HUES48 (cell line): ENCODE data around the gene ZC3H7B.
"Not testable (repeated sequence)": the region's sequence is repeated elsewhere in the genome, so short reads cannot be mapped to it uniquely, and the experiment has no call there.

Experiments used
- H3K27ac ChIP-seq: one replicate; pipeline ENCODE4 v1.7.0; 2013; ENCODE audit warnings: low read depth, low read length, inconsistent platforms
- H3K27me3 ChIP-seq: 2 replicates; pipeline ENCODE4 v1.6.1; 2013; ENCODE audit warnings: mild to moderate bottlenecking, low read length; ENCODE audit not compliant: control insufficient read depth, insufficient read depth
- H3K36me3 ChIP-seq: 2 replicates; pipeline ENCODE4 v1.6.1; 2013; ENCODE audit warnings: low read length; ENCODE audit not compliant: control insufficient read depth, insufficient read depth
- H3K4me1 ChIP-seq: 2 replicates; pipeline ENCODE4 v1.6.1; 2013; ENCODE audit warnings: mild to moderate bottlenecking, low read length; ENCODE audit not compliant: control insufficient read depth, insufficient read depth
- H3K4me3 ChIP-seq: 2 replicates; pipeline ENCODE4 v1.5.1; 2013; ENCODE audit warnings: mild to moderate bottlenecking, low read depth, low read length
- H3K9ac ChIP-seq: 2 replicates; pipeline ENCODE4 v1.6.1; 2013; ENCODE audit warnings: mild to moderate bottlenecking, low read depth, low read length, moderate library complexity
- H3K9me3 ChIP-seq: 2 replicates; pipeline ENCODE4 v1.6.1; 2013; ENCODE audit warnings: low read length; ENCODE audit not compliant: control insufficient read depth, insufficient read depth

ZC3H7B gene

DNA sequence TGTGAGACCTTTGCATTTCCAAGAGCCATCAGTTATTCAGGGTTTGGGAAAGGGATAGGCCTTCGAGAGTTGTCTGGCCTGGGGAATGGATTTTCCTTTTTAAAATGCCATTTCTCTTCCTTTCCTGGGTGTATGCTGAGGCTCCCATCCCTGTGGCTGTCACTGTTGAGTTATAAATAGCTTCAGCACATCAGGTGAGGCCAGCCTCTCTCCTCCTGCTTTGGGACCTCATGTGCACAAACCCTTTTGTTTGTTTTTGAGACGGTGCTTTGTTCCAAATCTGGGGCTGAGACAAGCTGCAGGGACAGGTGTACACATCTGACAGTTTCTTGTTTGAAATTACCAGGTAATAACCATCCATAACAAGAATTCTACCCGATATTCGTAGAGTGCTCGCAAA lies 81.8 kb downstream of the ZC3H7B start:
- H3K4me3 ChIP-seq = peak overlapping the region; percentile 78; the same call in 1 of the 2 replicates
- peaks cover 5% of the 10 kb centered on the region; the same call in 1 of the 2 replicates for H3K36me3 ChIP-seq
- no peaks in the 10 kb centered on the region for H3K9me3 ChIP-seq
- H3K27me3 ChIP-seq = no peaks in the 10 kb centered on the region
- no peak overlapping the region for H3K9ac ChIP-seq
- H3K27ac ChIP-seq = no peak overlapping the region
- peaks cover 18% of the 10 kb centered on the region for H3K4me1 ChIP-seq

DNA sequence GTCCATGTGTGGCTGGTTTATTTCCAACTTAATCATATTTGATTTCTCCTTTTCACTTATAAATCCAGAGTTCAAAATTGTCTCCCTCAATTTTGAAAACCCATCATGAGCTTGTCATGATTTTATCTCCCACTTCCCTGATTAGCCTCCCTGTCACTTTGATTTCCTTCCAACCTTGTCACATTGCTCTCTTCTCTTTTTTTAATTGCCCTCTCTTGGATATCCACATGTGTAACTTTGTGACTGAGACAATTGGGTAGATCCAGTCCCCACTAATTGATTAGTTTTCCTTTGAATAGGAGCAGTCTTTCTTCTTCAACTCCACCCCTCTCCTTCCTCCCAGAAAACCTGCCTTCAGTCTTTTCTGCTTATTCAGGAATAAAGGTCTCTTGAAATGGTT lies 82.8 kb downstream of the ZC3H7B start:
- Histone ChIP-seq H3K27ac (no peak overlapping the region), H3K9ac (no peak overlapping the region), H3K9me3 (no peaks in the 10 kb centered on the region), H3K27me3 (no peaks in the 10 kb centered on the region), H3K4me1 (peaks cover 18% of the 10 kb centered on the region), H3K4me3 (no peak overlapping the region), H3K36me3 (peaks cover 13% of the 10 kb centered on the region)

DNA sequence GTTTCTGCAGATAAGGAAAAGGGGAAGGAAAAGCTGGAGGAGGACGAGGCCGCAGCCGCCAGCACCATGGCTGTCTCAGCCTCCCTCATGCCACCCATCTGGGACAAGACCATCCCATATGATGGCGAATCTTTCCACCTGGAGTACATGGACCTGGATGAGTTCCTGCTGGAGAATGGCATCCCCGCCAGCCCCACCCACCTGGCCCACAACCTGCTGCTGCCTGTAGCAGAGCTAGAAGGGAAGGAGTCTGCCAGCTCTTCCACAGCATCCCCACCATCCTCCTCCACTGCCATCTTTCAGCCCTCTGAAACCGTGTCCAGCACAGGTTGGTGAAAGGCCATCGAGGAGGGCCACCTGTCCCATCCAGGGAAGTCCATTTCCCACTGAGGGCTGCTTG lies 86.0 kb downstream of the ZC3H7B start:
- Histone ChIP-seq H3K4me1 (peaks cover 10% of the 10 kb centered on the region; the same call in 1 of the 2 replicates), H3K9me3 (no peaks in the 10 kb centered on the region), H3K4me3 (no peak overlapping the region), H3K36me3 (peaks cover 21% of the 10 kb centered on the region), H3K27ac (no peak overlapping the region), H3K27me3 (no peaks in the 10 kb centered on the region), H3K9ac (no peak overlapping the region)

DNA sequence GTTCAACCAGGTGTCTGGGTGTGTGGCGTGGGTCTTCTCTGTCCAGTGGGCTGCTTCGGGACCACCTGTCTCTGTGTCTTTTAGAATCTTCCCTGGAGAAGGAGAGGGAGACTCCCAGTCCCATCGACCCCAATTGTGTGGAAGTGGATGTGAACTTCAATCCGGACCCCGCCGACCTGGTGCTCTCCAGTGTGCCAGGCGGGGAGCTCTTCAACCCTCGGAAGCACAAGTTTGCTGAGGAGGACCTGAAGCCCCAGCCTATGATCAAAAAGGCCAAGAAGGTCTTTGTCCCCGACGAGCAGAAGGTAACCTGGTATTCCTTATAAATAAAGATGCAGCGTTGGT lies 92.7 kb downstream of the ZC3H7B start:
- Histone ChIP-seq H3K27ac (no peak overlapping the region), H3K36me3 (peaks cover 36% of the 10 kb centered on the region), H3K4me3 (no peak overlapping the region), H3K4me1 (no peaks in the 10 kb centered on the region), H3K9ac (no peak overlapping the region), H3K9me3 (no peaks in the 10 kb centered on the region), H3K27me3 (no peaks in the 10 kb centered on the region)

DNA sequence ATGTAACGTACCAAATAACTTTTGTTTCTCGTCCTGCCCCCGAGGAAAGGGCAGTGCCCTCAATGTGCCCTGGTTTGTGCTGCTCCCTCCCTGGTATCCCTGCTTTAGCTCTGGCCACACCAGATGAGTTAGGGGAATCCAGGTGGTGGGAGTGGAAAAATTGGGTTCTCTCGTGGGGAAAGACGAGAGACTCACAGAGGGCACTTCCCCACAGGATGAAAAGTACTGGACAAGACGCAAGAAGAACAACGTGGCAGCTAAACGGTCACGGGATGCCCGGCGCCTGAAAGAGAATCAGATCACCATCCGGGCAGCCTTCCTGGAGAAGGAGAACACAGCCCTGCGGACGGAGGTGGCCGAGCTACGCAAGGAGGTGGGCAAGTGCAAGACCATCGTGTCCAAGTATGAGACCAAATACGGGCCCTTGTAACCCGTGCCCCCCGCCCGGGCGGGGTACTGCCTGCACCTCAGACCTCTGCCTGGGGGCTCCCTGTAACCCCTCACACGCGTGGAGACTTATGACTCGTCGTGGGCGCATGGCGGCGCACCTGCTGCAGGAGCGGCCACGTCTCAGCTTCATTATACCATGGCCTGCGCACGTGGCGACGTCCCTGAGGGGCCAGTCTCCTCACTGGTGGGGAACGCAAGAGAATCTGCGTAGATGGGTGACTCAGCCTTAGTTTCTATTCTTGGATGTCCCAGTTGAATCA lies 94.4 kb downstream of the ZC3H7B start:
- Histone ChIP-seq H3K4me1 (no peaks in the 10 kb centered on the region), H3K9ac (no peak overlapping the region), H3K4me3 (no peak overlapping the region), H3K9me3 (no peaks in the 10 kb centered on the region), H3K27me3 (no peaks in the 10 kb centered on the region), H3K27ac (no peak overlapping the region), H3K36me3 (peaks cover 32% of the 10 kb centered on the region)

DNA sequence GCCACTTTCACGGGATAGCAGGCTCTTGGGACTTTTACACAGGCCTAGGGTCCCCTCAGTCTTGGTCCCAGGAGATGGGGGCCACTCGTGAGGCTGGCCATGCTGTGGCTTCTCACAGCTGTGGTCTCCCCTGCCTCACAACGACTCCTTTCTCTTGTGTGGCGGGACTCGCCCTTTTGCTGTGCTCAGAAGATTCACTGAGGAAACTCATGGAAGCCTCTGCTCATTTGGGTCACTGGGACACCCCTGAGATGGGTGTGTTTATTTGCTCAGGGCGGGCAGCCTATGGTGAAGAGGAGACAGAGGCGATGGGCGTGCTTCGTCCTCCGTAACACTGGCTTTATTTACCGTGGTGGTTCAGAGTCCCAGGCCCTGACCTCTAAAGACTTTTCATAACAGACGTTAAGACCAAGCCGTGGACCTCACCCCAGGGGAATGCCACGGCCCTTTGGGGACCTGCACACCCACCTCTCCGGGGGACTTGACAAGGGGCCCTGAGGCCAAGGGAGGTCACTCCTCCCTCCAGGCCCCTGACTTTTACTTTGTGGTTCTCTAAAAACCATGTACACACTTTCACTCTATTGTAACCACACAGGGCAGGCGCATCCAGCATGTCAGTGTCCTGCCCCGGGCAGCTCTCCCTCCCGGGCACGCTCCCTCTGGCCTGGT lies 96.0 kb downstream of the ZC3H7B start:
- H3K9ac ChIP-seq = no peak overlapping the region
- peaks cover 29% of the 10 kb centered on the region for H3K36me3 ChIP-seq
- H3K4me3 ChIP-seq = no peak overlapping the region
- H3K9me3 ChIP-seq = no peaks in the 10 kb centered on the region
- no peak overlapping the region for H3K27ac ChIP-seq
- no peaks in the 10 kb centered on the region for H3K4me1 ChIP-seq
- H3K27me3 ChIP-seq = no peaks in the 10 kb centered on the region

DNA sequence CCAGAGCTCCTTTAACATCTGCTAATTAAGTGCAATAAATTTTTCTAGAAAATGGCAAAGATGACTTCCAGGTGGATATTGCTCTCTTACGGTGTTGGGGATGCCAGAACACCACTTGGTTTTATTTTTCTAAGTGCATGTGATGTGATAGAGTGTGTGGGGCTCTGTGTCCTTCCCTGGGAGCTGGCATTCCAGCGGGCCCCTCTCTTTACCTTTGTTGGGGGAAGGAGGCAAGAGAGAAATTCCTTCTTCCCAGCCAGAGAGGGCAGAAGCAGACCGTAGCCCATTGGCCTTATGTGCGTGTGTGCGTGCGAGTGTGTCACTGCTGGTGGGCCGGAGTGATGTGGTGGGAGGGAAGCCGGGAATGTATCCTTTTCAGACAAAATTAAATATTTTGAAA lies 97.6 kb downstream of the ZC3H7B start:
- no peaks in the 10 kb centered on the region for H3K27me3 ChIP-seq
- H3K4me3 ChIP-seq = no peak overlapping the region
- peaks cover 27% of the 10 kb centered on the region for H3K36me3 ChIP-seq
- no peaks in the 10 kb centered on the region for H3K9me3 ChIP-seq
- H3K4me1 ChIP-seq = no peaks in the 10 kb centered on the region
- H3K9ac ChIP-seq = 0 out of 2 replicates have a peak overlapping the region, but pooled peaks have one; percentile 18
- H3K27ac ChIP-seq = no peak overlapping the region

DNA sequence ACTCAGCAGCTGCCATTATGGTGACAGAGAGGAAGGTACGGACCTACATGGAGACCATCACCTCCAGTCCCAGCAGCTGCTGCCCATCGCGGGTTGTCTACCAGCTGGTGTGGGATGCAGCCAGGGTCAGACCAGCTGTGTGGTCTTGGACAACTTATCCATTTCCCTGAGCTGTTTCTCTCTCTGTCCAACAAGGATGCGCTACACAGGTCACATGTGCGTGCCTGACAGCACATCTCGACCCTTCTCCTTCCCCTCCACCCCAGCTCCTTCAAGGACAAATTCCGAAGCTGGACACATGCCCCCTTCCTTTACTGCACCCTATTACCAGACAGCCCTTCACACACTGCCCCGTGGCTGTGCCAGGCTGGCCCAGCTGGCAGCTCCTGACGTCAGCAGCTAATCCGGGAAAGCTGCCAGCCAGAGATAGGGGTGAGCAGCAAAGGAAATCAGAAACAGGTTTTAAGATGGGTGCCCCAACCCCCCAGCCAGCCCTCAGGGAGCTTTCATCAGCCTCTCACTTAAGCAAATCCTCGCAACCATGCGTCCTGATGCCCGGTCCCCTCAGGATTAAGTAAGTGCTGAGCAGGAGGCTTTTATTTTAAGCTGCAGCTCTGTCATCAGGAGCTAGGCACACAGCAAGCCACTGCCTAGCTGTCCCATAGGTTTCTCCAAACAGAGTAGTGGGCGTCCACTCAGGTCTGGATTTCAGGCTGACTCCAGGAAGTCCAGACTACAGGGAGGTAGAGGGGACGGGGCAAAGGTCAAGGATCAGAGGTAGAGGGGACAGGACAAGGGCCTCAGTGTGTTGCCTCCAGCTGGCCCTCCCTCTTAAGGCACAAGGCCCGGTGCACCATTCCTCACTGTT lies 100.7 kb downstream of the ZC3H7B start:
- Histone ChIP-seq H3K27me3 (no peaks in the 10 kb centered on the region), H3K4me3 (no peak overlapping the region), H3K4me1 (no peaks in the 10 kb centered on the region), H3K9ac (no peak overlapping the region), H3K9me3 (no peaks in the 10 kb centered on the region), H3K27ac (no peak overlapping the region), H3K36me3 (no peaks in the 10 kb centered on the region)

DNA sequence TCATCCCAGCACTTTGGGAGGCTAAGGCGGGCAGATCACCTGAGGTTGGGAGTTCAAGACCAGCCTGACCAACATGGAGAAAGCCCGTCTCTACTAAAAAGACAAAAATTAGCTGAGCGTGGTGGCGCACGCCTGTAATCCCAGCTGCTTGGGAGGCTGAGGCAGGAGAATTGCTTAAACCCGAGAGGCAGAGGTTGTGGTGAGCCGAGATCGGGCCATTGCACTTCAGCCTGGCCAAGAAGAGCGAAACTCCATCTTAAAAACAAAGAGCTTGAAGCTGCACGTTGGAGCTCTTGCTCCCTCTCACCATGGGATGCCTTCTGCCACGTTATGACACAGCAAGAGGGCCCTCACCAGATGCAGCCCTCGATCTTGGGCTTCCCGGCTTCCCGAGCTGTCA lies 101.5 kb downstream of the ZC3H7B start:
- not testable (repeated sequence) for H3K4me3 ChIP-seq, H3K4me1 ChIP-seq, H3K27ac ChIP-seq, H3K9ac ChIP-seq, H3K9me3 ChIP-seq, H3K27me3 ChIP-seq, H3K36me3 ChIP-seq

DNA sequence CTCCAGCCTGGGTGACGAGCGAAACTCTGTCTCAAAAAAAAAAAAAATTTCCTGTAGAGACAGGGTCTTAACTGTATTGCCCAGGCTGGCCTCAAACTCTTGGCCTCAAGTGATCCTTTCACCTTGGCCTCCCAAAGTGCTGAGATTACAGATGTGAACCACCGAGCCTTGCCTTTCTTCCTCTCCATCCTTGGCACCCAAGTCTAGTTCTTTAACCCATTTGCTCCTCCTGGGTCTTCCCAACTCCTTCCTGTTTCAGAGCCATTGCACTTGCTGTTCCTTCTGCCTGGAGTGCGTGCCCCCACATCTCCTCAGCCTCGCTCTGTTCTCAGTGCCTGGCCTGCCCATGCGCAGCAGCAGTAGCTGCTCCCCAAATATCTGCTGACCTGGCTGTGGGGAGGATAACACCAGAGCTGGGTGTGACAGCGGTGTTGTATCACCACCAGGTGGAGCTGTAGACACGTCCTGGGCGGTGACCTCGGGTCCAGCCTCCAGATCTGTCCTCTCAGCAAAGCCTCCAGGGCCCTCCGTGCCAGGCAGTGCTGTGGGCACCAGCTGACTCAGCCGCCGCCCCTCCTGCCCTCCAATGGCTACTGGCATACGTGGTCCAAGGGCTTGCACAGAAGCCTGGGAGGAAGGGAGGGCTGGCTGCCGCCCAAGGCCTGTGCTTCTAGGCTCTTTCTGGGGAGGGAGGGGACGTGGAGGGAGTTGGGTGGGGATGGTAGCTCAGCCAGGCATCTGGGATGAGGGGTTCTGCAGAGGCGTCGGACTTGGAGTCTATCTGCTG lies 102.4 kb downstream of the ZC3H7B start:
- Histone ChIP-seq H3K9ac (no peak overlapping the region), H3K27ac (no peak overlapping the region), H3K27me3 (no peaks in the 10 kb centered on the region)

More for the DNA sequence above, 102.4 kb downstream of the ZC3H7B start:
- no peak overlapping the region for H3K4me3 ChIP-seq
- H3K4me1 ChIP-seq = no peaks in the 10 kb centered on the region
- H3K9me3 ChIP-seq = no peaks in the 10 kb centered on the region
- no peaks in the 10 kb centered on the region for H3K36me3 ChIP-seq
